K562 (cell line): ENCODE data around the gene MYL12B. TPM values are rescaled to one million over a fixed set of nuclear protein-coding genes. Genes with fewer than 3 reads are reported as not detected.

Experiments
- SMAD4 ChIP-seq: fragments of 250-450 bp; sonication (Bioruptor Pico); conservative IDR thresholded peaks from 2 replicates; pipeline ENCODE4 v1.8.0; 2021; ENCODE audit warnings: inconsistent platforms, mild to moderate bottlenecking, moderate library complexity
- ZNF24 ChIP-seq: fragments of 450-650 bp; IDR thresholded peaks from 2 replicates; pipeline ENCODE4 v1.6.1; 2016
- polyA plus RNA-seq, 8 experiments: library from polyadenylated mRNA; depleted of rRNA in 4 of 8; stranded (reverse) in 5 of 8; unstranded in 3 of 8; fragments of >200 nt; fragmentation: Nextera tagmentation in 2 of 8; fragmentation: Illumina TruSeq in 1 of 8; extraction: Ambion mirVana in 2 of 8; extraction: Trizol in 1 of 8; gene quantifications; 2 replicates each; pipeline versions ENCODE4 v1.2.1 to v1.2.3, GENCODE V29; 2011 to 2014; ENCODE audit warnings: inconsistent platforms in 1 of 8, missing spikeins in 1 of 8
- total RNA-seq, 7 experiments: library from RNA; depleted of rRNA in 6 of 7; stranded (reverse); fragments of >200 nt in 6 of 7; fragmentation: Illumina TruSeq in 2 of 7; extraction: Trizol in 2 of 7; gene quantifications; 2 replicates each; pipeline versions ENCODE4 v1.2.1 to v1.2.3, GENCODE V29; 2011 to 2021; ENCODE audit warnings: low replicate concordance in 1 of 7
- TF ChIP-seq, protein P1 (sequence below): IDR thresholded peaks from 2 replicates; pipeline ENCODE4 v1.6.1; 2011; ENCODE audit not compliant: insufficient read length; ENCODE audit errors: extremely low read depth
- TF ChIP-seq, protein P2 (sequence below): fragments of 250-450 bp; sonication (Bioruptor Pico); IDR thresholded peaks from 2 replicates; pipeline ENCODE4 v1.4.0; 2020; ENCODE audit warnings: mild to moderate bottlenecking, moderate library complexity
- TF ChIP-seq, protein P3 (sequence below): fragments of 250-450 bp; sonication (Bioruptor Pico); IDR thresholded peaks from 2 replicates; pipeline ENCODE4 v1.4.0; 2020
- TF ChIP-seq, protein P4 (sequence below): fragments of 450-650 bp; IDR thresholded peaks from 2 replicates; pipeline ENCODE4 v1.6.1; 2016; ENCODE audit warnings: borderline replicate concordance
- TF ChIP-seq, protein P5 (sequence below), 2 experiments: fragments of 450-650 bp in 1 of 2; IDR thresholded peaks; 2 replicates each; pipeline ENCODE4 v1.6.1; 2011 to 2017; ENCODE audit warnings: low read depth in 2 of 2, antibody characterized with exemption in 1 of 2, borderline replicate concordance in 1 of 2, low read length in 1 of 2, mild to moderate bottlenecking in 1 of 2, mixed read lengths in 1 of 2; ENCODE audit not compliant: control insufficient read depth in 1 of 2

Gene MYL12B
- total and polyA plus RNA-seq, 9 of the 15 experiments (the other 6 are each of a cell fraction or from before 2014, with no cell fraction given), result 220 to 995 (median 463) TPM

DNA sequence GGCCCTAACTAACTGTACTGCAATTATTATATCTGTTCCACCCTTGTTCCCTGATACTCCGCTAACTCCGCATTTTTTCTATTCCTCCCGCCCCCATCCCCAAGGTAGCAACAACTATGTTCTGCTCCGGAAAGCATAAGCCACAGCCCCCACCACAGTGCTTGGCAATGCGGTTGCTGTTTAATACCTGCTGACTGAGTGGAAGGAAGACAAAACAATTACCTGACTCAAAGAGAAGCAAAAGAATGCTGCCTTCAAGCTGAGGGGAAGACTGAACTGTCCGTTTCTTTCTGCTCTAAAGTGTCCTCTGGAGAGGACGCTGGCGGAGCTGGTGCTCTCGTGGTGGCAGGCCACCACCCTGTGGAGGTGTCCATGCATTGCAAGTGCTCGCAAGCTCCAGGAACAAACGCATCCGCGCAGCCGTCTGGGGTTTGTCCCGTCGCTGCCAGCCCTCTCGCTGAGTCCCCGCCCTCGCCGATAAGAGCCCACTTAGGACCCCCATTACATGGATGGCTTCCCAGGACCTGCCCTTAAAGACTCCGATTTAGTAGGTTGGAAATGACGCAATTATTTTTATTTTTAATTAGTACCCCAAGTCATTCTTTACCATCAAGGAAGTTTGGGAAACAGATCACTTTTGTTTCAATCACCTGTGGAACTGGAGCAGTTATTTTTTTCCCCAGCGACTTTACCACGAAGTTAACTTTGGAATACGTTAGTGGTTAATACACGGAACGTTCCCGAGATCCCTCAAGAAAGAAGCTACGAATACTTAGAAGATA, 15.9 kb upstream of the MYL12B start (continued):
- TF ChIP-seq, protein P1, sequence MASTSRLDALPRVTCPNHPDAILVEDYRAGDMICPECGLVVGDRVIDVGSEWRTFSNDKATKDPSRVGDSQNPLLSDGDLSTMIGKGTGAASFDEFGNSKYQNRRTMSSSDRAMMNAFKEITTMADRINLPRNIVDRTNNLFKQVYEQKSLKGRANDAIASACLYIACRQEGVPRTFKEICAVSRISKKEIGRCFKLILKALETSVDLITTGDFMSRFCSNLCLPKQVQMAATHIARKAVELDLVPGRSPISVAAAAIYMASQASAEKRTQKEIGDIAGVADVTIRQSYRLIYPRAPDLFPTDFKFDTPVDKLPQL, result no peak
- TF ChIP-seq SMAD4 (CRISPR knock-in tag) (no peak), ZNF24 (peak; percentile 82)
- TF ChIP-seq, protein P2, sequence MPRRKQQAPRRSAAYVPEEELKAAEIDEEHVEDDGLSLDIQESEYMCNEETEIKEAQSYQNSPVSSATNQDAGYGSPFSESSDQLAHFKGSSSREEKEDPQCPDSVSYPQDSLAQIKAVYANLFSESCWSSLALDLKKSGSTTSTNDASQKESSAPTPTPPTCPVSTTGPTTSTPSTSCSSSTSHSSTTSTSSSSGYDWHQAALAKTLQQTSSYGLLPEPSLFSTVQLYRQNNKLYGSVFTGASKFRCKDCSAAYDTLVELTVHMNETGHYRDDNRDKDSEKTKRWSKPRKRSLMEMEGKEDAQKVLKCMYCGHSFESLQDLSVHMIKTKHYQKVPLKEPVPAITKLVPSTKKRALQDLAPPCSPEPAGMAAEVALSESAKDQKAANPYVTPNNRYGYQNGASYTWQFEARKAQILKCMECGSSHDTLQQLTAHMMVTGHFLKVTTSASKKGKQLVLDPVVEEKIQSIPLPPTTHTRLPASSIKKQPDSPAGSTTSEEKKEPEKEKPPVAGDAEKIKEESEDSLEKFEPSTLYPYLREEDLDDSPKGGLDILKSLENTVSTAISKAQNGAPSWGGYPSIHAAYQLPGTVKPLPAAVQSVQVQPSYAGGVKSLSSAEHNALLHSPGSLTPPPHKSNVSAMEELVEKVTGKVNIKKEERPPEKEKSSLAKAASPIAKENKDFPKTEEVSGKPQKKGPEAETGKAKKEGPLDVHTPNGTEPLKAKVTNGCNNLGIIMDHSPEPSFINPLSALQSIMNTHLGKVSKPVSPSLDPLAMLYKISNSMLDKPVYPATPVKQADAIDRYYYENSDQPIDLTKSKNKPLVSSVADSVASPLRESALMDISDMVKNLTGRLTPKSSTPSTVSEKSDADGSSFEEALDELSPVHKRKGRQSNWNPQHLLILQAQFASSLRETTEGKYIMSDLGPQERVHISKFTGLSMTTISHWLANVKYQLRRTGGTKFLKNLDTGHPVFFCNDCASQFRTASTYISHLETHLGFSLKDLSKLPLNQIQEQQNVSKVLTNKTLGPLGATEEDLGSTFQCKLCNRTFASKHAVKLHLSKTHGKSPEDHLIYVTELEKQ (CRISPR knock-in tag), result no peak
- TF ChIP-seq, protein P3, sequence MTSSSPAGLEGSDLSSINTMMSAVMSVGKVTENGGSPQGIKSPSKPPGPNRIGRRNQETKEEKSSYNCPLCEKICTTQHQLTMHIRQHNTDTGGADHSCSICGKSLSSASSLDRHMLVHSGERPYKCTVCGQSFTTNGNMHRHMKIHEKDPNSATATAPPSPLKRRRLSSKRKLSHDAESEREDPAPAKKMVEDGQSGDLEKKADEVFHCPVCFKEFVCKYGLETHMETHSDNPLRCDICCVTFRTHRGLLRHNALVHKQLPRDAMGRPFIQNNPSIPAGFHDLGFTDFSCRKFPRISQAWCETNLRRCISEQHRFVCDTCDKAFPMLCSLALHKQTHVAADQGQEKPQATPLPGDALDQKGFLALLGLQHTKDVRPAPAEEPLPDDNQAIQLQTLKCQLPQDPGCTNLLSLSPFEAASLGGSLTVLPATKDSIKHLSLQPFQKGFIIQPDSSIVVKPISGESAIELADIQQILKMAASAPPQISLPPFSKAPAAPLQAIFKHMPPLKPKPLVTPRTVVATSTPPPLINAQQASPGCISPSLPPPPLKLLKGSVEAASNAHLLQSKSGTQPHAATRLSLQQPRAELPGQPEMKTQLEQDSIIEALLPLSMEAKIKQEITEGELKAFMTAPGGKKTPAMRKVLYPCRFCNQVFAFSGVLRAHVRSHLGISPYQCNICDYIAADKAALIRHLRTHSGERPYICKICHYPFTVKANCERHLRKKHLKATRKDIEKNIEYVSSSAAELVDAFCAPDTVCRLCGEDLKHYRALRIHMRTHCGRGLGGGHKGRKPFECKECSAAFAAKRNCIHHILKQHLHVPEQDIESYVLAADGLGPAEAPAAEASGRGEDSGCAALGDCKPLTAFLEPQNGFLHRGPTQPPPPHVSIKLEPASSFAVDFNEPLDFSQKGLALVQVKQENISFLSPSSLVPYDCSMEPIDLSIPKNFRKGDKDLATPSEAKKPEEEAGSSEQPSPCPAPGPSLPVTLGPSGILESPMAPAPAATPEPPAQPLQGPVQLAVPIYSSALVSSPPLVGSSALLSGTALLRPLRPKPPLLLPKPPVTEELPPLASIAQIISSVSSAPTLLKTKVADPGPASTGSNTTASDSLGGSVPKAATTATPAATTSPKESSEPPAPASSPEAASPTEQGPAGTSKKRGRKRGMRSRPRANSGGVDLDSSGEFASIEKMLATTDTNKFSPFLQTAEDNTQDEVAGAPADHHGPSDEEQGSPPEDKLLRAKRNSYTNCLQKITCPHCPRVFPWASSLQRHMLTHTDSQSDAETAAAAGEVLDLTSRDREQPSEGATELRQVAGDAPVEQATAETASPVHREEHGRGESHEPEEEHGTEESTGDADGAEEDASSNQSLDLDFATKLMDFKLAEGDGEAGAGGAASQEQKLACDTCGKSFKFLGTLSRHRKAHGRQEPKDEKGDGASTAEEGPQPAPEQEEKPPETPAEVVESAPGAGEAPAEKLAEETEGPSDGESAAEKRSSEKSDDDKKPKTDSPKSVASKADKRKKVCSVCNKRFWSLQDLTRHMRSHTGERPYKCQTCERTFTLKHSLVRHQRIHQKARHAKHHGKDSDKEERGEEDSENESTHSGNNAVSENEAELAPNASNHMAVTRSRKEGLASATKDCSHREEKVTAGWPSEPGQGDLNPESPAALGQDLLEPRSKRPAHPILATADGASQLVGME (CRISPR knock-in tag), result 0 out of 2 replicates have a peak, but pooled peaks have one; percentile 33
- TF ChIP-seq, protein P4, sequence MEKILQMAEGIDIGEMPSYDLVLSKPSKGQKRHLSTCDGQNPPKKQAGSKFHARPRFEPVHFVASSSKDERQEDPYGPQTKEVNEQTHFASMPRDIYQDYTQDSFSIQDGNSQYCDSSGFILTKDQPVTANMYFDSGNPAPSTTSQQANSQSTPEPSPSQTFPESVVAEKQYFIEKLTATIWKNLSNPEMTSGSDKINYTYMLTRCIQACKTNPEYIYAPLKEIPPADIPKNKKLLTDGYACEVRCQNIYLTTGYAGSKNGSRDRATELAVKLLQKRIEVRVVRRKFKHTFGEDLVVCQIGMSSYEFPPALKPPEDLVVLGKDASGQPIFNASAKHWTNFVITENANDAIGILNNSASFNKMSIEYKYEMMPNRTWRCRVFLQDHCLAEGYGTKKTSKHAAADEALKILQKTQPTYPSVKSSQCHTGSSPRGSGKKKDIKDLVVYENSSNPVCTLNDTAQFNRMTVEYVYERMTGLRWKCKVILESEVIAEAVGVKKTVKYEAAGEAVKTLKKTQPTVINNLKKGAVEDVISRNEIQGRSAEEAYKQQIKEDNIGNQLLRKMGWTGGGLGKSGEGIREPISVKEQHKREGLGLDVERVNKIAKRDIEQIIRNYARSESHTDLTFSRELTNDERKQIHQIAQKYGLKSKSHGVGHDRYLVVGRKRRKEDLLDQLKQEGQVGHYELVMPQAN, result peak; percentile 21; the same call in 1 of the 2 replicates
- TF ChIP-seq, protein P5, sequence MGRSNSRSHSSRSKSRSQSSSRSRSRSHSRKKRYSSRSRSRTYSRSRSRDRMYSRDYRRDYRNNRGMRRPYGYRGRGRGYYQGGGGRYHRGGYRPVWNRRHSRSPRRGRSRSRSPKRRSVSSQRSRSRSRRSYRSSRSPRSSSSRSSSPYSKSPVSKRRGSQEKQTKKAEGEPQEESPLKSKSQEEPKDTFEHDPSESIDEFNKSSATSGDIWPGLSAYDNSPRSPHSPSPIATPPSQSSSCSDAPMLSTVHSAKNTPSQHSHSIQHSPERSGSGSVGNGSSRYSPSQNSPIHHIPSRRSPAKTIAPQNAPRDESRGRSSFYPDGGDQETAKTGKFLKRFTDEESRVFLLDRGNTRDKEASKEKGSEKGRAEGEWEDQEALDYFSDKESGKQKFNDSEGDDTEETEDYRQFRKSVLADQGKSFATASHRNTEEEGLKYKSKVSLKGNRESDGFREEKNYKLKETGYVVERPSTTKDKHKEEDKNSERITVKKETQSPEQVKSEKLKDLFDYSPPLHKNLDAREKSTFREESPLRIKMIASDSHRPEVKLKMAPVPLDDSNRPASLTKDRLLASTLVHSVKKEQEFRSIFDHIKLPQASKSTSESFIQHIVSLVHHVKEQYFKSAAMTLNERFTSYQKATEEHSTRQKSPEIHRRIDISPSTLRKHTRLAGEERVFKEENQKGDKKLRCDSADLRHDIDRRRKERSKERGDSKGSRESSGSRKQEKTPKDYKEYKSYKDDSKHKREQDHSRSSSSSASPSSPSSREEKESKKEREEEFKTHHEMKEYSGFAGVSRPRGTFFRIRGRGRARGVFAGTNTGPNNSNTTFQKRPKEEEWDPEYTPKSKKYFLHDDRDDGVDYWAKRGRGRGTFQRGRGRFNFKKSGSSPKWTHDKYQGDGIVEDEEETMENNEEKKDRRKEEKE (IDR thresholded peaks at IDR 0.05; ENCODE audit: borderline replicate concordance in 1 of 2, control insufficient read depth in 1 of 2, low read depth in 2 of 2, low read length in 1 of 2), result no peak
